ENCODE data around the gene BMERB1.
"Not testable (repeated sequence)": the region's sequence is repeated elsewhere in the genome, so short reads cannot be mapped to it uniquely, and the experiment has no call there.

BMERB1 gene

DNA sequence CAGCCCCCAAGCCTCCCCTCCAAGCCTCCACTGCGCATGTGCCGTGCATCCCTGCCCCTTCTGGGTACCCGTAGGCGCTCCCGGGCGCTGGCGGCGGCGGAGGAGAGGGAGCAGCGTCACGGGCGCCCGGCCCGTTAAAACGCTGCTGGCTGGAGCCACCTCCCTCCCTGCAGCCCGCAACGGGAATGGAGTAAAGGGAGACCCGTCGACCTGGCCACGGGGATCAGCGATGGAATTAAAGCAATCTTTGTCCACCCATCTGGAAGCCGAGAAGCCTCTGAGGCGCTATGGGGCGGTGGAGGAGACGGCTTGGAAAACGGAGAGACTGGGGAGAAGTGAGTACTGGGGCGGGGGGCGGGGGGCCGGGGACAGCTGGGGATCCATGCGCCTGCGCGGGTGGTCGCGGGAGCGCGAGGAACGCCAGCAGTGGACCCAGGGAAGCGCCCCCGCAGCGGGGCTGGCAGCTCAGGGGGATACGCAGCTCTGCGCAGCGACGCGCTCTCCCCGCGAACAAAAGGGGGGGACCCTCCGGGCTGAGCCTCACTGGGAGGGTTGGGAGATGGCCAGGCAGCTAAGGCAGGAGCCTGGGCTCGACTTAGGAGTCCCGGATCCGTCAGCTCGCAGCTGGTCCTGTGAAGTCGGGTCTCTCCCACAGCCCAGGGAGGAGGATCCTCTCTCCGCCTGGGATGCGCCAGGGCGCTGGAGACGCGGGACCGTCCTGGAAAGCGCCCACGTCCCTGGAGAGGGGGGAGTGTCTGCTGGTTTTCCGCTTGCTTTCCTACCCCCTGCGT, at the start of gene BMERB1:
TSS of gene BMERB1 (plus strand) at position 164 of the 791 bp plus-strand sequence. CDS start at position 230, 66 bp downstream.
- DNase-seq: no peak

DNA sequence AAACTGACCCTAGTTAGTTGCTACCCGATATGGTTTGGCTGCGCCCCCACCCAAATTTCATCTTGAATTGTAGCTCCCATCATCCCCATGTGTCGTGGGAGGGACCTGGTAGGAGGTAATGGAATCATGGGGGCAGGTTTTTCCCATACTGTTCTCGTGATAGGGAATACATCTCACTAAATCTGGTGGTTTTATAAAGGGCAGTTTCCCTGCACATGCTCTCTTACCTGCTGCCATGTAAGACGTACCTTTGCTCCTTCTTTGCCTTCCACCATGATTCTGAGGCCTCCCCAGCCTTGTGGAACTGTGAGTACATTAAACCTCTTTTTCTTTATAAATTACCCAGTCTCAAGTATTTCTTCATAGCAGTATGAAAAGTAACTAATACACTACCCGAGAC, 46.3 kb upstream of the BMERB1 start:
- not testable (repeated sequence) for DNase-seq

GRCh38 chr16:15389916-15390315, 44.5 kb upstream of the BMERB1 start:
- DNase-seq: not testable (repeated sequence)

DNA sequence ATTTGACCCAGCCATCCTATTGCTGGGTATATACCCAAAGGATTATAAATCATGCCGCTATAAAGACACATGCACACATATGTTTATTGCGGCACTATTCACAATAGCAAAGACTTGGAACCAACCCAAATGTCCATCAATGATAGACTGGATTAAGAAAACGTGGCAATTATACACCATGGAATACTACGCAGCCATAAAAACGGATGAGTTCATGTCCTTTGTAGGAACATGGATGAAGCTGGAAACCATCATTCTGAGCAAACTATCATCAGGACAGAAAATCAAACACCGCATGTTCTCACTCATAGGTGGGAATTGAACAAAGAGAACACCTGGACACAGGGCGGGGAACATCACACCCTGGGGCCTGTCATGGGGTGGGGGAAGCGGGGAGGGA, 41.4 kb upstream of the BMERB1 start:
- DNase-seq: not testable (repeated sequence)

- not testable (repeated sequence) for DNase-seq
These were observed 38.5 kb upstream of the BMERB1 start, which contains the start of gene MPV17L for GRCh38 chr16:15395631-15396508. TSS of gene MPV17L (plus strand) at chr16:15395754. CDS start at chr16:15395898, 144 bp downstream.

DNA sequence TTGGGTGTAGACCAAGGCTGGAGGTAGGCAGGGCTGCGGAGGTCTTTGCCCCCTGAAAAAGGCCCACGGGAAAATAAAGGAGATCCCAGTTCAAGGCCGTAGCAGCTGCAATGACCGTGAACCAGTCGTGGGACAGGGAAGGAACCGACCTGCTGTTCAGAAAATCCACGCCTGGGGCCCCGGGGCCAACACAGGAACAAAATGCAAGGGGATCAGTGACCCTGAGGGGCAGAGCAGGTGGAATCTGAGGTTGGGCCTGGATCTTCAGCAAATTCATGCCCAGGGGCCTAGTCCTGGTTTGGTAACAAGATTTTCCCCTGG, 37.9 kb upstream of the BMERB1 start:
- DNase-seq: not testable (repeated sequence)

DNA sequence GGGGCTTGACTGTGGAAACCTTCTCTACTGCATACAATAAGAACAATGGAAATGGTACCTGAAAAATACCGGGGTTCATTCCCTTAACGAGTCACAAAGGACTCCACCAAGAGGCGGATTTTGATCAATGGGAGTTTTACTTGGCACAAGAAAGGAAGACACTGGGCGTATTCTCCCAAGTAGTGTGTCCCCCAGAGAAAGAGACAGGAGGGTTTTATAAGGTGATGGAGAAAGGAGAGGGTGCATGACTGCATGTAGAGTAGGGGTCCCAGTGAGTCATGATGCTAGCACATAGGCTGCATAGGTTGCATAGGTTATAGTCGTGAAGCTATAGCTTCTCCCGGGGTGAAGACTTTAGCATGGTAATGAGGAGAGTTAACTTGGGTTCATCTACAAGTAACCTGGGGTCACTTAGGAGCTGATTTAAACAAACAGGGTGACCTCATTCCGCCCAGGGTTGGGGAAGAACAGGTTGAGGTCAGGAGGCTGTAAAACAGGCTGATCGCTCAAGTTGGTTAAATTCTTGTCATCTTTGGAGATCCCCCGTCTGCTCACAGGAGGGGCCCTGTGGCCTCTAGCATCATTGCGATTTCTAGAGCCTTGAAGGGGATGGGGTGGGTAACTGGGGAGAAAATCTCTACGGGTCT, 37.3 kb upstream of the BMERB1 start:
- no peak for DNase-seq

DNA sequence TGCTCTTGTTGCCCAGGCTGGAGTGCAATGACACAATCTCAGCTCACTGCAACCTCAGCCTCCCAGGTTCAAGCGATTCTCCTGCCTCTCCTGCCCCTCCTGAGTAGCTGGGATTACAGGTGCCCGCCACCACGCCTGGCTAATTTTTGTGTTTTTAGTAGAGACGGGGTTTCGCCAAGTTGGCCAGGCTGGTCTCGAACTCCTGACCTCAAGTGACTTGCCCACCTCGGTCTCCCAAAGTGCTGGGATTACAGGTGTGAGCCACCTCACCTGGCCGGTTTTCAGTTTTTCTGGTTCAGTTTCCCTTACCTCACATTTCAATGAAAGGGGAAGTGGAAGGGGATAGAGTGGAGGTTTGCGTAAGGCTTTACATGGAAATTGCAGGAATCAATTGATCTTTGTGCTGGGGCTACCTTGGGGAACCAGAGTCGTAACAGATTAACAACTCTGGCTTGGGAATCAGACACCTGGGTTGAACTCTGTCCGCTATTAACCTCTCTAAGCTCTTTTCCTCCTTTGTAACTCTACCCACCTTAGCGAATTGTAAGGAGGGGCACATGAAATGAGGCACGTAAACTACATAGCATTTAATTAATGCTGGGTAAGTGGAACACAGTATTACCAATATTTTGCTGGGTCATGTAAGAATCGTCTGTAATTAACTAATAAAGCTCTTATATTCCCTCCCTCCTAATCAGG, 35.6 kb upstream of the BMERB1 start:
- no peak for DNase-seq

- no peak for DNase-seq
These were observed 35.1 kb upstream of the BMERB1 start for GRCh38 chr16:15399317-15399716.

DNA sequence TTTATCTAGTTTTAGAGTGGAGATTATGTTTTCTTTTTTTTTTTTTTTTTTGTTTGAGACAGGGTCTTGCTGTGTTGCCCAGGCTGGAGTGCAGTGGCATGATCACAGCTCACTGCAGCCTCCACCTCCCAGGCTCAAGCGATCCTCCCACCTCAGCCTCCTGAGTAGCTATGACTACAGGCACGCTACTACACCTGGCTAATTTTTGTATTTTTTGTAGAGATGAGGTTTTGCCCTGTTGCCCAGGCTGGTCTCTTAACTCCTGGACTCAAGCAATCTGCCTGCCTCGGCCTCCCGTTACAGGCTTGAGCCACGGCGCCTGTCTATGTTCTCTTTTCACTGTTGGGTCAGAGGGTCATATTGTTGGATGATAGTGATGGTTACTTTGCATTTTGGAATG, 34.1 kb upstream of the BMERB1 start:
- not testable (repeated sequence) for DNase-seq

- no peak for DNase-seq
These were observed 32.4 kb upstream of the BMERB1 start for GRCh38 chr16:15401972-15402371.

GRCh38 chr16:15403392-15403995, 30.9 kb upstream of the BMERB1 start:
- no peak for DNase-seq

- not testable (repeated sequence) for DNase-seq
These were observed 30.3 kb upstream of the BMERB1 start for GRCh38 chr16:15404091-15404490.

DNA sequence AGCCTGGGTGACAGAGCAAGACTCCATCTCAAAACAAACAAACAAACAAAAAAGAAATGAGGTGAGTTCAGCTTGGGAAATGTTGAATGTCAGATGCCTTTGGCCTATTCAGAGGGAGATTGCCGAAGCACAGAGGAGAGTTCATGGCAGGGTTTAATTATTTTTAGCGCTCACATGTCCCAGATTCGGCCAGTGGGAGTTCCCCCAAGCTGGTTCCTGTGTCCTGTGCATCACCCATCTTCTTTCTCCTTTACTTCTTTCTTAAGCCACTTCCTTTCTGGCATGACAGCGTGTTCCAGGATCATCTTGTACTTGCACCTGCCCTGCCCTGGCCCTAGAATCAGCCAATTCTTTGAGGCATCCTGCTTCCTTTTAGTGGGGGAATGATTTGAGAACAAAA, 29.6 kb upstream of the BMERB1 start:
- DNase-seq: no peak

GRCh38 chr16:15407756-15408155, 26.6 kb upstream of the BMERB1 start:
- DNase-seq: not testable (repeated sequence)

DNA sequence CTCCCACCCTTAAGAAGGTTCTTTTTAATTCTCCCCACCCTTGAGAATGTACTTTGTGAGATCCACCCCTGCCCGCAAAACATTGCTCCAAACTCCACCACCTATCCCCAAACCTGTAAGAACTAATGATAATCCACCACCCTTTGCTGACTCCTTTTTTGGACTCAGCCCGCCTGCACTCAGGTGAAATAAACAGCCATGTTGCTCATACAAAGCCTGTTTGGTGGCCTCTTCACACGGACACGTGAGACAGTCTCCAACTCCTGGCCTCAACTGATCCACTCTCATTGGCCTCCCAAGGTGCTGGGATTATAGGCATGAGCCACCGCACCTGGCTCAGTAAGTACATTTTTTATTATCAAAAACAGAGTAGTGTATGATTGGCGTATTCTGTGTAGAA, 24.9 kb upstream of the BMERB1 start:
- not testable (repeated sequence) for DNase-seq

DNA sequence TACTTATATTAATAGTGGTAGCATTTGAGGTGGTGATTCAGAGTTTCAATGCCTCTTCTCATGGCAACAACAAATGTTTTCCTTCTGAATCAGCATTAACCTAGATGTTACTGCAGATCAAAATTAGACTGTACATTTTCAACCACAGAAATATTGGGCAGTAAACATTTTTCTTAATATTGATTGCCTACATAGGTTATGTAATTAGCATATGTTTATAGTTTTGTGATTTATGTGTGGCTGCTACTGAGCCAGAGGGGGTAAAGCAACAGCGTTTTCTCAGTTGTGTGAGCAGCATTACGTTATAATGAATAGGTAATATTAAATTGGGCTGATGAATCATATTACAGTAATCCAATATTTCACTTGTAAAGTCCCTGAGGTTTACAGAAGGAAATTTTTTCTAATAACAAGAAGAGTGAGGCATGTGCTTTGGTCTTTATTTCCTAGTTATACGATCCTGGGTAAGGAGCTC, 18.8 kb upstream of the BMERB1 start:
- DNase-seq: no peak

- DNase-seq: no peak
These were observed 17.2 kb upstream of the BMERB1 start for GRCh38 chr16:15417197-15417596.

- DNase-seq: no peak
These were observed 16.2 kb upstream of the BMERB1 start for GRCh38 chr16:15418206-15418605.

DNA sequence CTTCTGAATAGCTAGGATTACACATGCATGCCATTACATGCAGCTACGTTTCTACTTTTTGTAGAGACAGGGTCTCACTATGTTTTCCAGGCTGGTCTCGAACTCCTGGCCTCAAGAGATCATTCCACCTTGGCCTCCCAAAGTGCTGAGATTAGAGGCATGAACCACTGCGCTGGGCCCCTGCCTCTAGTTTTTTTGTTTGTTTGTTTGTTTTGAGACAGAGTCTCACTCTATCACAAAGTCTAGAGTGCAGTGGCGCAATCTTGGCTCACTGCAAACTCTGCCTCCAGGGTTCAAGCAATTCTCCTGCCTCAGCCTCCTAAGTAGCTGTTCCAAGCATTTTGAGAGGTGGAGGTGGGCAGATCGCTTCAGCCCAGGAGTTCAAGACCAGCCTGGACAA, 12.7 kb upstream of the BMERB1 start:
- not testable (repeated sequence) for DNase-seq

DNA sequence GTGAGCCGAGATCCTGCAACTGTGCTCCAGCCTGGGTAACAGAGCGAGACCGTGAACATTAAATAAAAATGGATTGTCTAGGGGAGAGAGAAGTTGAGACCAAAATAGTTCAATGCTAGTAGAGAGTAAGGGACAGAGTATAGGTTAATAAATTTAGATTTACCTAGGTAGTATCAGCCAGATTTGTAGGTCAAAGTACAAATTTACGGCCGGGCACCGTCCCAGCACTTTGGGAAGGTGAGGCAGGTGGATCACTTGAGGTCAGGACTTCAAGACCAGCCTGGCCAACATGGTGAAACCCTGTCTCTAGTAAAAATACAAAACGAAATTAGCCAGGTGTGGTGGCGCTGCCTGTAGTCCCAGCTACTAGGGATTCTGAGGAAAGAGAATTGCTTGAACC, 12.2 kb upstream of the BMERB1 start:
- no peak for DNase-seq

DNA sequence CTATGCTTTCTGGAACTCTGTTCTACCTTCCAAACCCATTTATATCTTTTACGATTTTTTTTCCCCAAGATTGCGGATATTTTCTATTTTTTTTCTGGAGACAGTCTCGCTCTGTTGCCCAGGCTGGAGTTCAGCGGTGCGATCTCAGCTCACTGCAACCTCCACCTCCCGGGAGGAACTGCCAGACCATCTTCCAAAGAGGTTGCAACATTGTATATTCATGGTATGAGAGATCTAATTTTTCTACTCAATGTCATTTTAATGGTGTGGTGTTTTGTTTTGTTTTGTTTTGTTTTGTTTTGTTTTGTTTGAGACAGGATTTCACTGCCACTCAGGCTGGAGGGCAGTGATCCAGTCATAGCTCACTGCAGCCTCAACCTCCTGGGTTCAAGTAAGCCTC, 8.5 kb upstream of the BMERB1 start:
- DNase-seq: no peak

All from NCI-H774 (cell line).